ENCODE results near the gene ALG12.

GRCh38 chr22:49915610-49916009 lies 2.6 kb downstream of the ALG12 start:
- TF ChIP-seq, protein P1, sequence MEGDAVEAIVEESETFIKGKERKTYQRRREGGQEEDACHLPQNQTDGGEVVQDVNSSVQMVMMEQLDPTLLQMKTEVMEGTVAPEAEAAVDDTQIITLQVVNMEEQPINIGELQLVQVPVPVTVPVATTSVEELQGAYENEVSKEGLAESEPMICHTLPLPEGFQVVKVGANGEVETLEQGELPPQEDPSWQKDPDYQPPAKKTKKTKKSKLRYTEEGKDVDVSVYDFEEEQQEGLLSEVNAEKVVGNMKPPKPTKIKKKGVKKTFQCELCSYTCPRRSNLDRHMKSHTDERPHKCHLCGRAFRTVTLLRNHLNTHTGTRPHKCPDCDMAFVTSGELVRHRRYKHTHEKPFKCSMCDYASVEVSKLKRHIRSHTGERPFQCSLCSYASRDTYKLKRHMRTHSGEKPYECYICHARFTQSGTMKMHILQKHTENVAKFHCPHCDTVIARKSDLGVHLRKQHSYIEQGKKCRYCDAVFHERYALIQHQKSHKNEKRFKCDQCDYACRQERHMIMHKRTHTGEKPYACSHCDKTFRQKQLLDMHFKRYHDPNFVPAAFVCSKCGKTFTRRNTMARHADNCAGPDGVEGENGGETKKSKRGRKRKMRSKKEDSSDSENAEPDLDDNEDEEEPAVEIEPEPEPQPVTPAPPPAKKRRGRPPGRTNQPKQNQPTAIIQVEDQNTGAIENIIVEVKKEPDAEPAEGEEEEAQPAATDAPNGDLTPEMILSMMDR (IDR thresholded peaks at IDR 0.05), result no peak
- TF ChIP-seq POLR2A (IDR thresholded peaks at IDR 0.05), result no peak

Data from stomach (tissue), 4 donors.